Sigmoid colon (tissue), 4 donors: Measurements from ENCODE around the gene SEC24C.

Source experiments
- POLR2A ChIP-seq, 2 donors: fragments of 450-650 bp; IDR thresholded peaks; one replicate each; pipeline ENCODE4 v1.6.1; 2016; ENCODE audit warnings: antibody characterized with exemption in 2 of 2, mild to moderate bottlenecking in 2 of 2, moderate library complexity in 2 of 2
- POLR2AphosphoS5 ChIP-seq, 4 donors: sonication (generic); formaldehyde crosslinking; IDR thresholded peaks; one replicate each; pipeline ENCODE4 v1.6.1; 2017; ENCODE audit warnings: antibody characterized with exemption in 4 of 4
- TF ChIP-seq, protein P1 (sequence below), 4 experiments: fragments of 450-650 bp in 3 of 4; fragments of 200-600 bp in 1 of 4; IDR thresholded peaks; one replicate each; pipeline ENCODE4 v1.5.1; 2016 to 2019; ENCODE audit warnings: antibody characterized with exemption in 4 of 4, mild to moderate bottlenecking in 3 of 4, moderate library complexity in 2 of 4

DNA sequence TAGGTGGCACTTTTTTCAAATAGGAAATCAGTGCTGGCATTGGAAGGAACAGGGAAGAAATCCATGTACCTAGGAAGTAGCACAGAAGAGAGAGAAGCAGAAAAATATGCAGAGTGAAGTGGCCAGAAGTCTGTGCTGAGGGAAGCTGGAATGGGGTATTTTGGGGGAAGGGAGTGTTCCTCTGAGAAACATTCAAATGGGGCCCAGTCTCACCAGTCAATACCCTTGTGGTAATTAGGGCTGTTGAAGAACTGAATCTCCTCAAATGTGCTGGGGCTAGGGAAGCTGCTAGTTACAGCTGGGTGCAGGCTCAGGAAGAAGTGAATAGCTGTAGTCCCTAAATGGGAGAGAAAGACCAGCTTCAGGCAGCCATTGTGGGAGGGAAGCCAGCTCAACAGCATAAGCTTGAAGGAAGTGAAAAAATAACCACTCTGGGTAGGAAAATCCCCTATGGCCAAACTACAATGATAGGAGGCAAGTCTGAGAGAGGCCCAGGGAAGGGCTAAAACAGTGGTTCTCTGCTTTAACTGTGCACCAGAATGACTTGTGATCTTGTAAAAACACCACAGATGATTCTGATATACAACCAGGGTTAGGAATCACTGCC is 59.6 kb downstream of the SEC24C start:
- TF ChIP-seq, protein P1, sequence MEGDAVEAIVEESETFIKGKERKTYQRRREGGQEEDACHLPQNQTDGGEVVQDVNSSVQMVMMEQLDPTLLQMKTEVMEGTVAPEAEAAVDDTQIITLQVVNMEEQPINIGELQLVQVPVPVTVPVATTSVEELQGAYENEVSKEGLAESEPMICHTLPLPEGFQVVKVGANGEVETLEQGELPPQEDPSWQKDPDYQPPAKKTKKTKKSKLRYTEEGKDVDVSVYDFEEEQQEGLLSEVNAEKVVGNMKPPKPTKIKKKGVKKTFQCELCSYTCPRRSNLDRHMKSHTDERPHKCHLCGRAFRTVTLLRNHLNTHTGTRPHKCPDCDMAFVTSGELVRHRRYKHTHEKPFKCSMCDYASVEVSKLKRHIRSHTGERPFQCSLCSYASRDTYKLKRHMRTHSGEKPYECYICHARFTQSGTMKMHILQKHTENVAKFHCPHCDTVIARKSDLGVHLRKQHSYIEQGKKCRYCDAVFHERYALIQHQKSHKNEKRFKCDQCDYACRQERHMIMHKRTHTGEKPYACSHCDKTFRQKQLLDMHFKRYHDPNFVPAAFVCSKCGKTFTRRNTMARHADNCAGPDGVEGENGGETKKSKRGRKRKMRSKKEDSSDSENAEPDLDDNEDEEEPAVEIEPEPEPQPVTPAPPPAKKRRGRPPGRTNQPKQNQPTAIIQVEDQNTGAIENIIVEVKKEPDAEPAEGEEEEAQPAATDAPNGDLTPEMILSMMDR (IDR thresholded peaks at IDR 0.05), result no peak
- TF ChIP-seq POLR2AphosphoS5 (IDR thresholded peaks at IDR 0.05) (no peak), POLR2A (IDR thresholded peaks at IDR 0.05) (no peak)
